ENCODE measurements around the gene ANAPC2. TPM values are rescaled to one million over a fixed set of nuclear protein-coding genes. Genes with fewer than 3 reads are reported as not detected.
A peak's percentile ranks its signal among the peaks of the same experiment; 100 is the strongest.

Gene ANAPC2
- total and polyA plus RNA-seq, 4 donors = 9.3 to 32.6 (median 19.6) TPM

DNA sequence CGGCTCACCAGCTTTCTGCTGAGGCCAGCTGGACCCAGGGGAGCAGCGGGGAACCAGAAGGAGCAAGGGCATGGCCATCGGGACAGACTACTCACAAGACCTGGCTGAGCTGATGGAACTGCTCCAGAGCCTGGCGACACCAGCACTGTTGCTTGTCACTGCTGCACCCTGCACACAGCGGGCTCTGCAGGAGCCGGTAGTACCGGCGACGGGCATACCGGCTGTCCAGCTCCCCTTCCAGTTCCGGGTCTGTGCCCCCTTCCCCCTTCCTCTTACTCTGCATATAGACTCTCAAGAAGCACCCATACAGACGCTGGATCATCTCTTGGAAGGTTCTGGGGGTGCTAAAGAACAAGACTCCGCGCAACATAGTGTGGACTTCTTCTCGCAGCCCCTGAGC lies 974 bp downstream of the ANAPC2 start:
- DNase-seq (ENCODE audit: low spot score) = no peak
- Histone ChIP-seq H3K36me3 (ENCODE audit: control insufficient read depth in 4 of 4, insufficient read depth in 3 of 4, low read depth in 1 of 4, low read length in 3 of 4) (peaks cover 9 to 51% (median 16%) of the 10 kb centered on the region in 4 donors), H3K9me3 (ENCODE audit: control insufficient read depth in 4 of 4, low read length in 3 of 4) (no peaks in the 10 kb centered on the region), H3K9ac (ENCODE audit: low read depth in 1 of 2, low read length in 2 of 2) (peak overlapping the region in 1 of 2 donors; percentile 76), H3K27ac (ENCODE audit: low read depth in 1 of 2, low read length in 2 of 2) (no peak overlapping the region), H3K4me3 (ENCODE audit: low read depth in 1 of 3, low read length in 3 of 3) (peak overlapping the region; percentile 74 to 92 (median 86)), H3K27me3 (ENCODE audit: control insufficient read depth in 4 of 4, insufficient read depth in 4 of 4, low read length in 3 of 4) (no peaks in the 10 kb centered on the region), H3K4me1 (ENCODE audit: control insufficient read depth in 4 of 4, insufficient read depth in 4 of 4, low read length in 3 of 4) (peaks cover 19 to 50% (median 40%) of the 10 kb centered on the region in 4 donors)
- WGBS = 81% methylated on average over 15 of the region's 15 CpGs
- TF ChIP-seq FOXA2 (IDR thresholded peaks at IDR 0.05) (no peak), CTCF (IDR thresholded peaks at IDR 0.05; ENCODE audit: low read depth, low read length, missing input control) (no peak), HNF4G (IDR thresholded peaks at IDR 0.05) (no peak)
- TF ChIP-seq, protein P1, sequence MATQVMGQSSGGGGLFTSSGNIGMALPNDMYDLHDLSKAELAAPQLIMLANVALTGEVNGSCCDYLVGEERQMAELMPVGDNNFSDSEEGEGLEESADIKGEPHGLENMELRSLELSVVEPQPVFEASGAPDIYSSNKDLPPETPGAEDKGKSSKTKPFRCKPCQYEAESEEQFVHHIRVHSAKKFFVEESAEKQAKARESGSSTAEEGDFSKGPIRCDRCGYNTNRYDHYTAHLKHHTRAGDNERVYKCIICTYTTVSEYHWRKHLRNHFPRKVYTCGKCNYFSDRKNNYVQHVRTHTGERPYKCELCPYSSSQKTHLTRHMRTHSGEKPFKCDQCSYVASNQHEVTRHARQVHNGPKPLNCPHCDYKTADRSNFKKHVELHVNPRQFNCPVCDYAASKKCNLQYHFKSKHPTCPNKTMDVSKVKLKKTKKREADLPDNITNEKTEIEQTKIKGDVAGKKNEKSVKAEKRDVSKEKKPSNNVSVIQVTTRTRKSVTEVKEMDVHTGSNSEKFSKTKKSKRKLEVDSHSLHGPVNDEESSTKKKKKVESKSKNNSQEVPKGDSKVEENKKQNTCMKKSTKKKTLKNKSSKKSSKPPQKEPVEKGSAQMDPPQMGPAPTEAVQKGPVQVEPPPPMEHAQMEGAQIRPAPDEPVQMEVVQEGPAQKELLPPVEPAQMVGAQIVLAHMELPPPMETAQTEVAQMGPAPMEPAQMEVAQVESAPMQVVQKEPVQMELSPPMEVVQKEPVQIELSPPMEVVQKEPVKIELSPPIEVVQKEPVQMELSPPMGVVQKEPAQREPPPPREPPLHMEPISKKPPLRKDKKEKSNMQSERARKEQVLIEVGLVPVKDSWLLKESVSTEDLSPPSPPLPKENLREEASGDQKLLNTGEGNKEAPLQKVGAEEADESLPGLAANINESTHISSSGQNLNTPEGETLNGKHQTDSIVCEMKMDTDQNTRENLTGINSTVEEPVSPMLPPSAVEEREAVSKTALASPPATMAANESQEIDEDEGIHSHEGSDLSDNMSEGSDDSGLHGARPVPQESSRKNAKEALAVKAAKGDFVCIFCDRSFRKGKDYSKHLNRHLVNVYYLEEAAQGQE (IDR thresholded peaks at IDR 0.05) = no peak

GRCh38 chr9:137186385-137186784 lies 2.0 kb downstream of the ANAPC2 start:
- H3K9me3 ChIP-seq (ENCODE audit: control insufficient read depth in 4 of 4, low read length in 3 of 4) = no peaks in the 10 kb centered on the region
- H3K4me3 ChIP-seq (ENCODE audit: low read depth in 1 of 3, low read length in 3 of 3) = no peak overlapping the region
- H3K4me1 ChIP-seq (ENCODE audit: control insufficient read depth in 4 of 4, insufficient read depth in 4 of 4, low read length in 3 of 4) = peaks cover 19 to 48% (median 40%) of the 10 kb centered on the region in 4 donors
- no peaks in the 10 kb centered on the region for H3K27me3 ChIP-seq (ENCODE audit: control insufficient read depth in 4 of 4, insufficient read depth in 4 of 4, low read length in 3 of 4)
- no peak overlapping the region for H3K27ac ChIP-seq (ENCODE audit: low read depth in 1 of 2, low read length in 2 of 2)
- WGBS = 54% methylated on average over 6 of the region's 6 CpGs
- TF ChIP-seq FOXA2 (IDR thresholded peaks at IDR 0.05) = no peak
- no peak for TF ChIP-seq RXRA (IDR thresholded peaks at IDR 0.05)
- TF ChIP-seq NR2F2 (IDR thresholded peaks at IDR 0.05) = no peak
- TF ChIP-seq, protein P1 (IDR thresholded peaks at IDR 0.05) = no peak
- no peak for TF ChIP-seq FOXA1 (IDR thresholded peaks at IDR 0.05)
- TF ChIP-seq CTCF (IDR thresholded peaks at IDR 0.05; ENCODE audit: low read depth, low read length, missing input control) = no peak
- no peak for TF ChIP-seq TAF1 (conservative IDR thresholded peaks at IDR 0.05)
- no peak for TF ChIP-seq GABPA (IDR thresholded peaks at IDR 0.05 in 1 of 2, conservative IDR thresholded peaks at IDR 0.05 in 1 of 2)
- TF ChIP-seq HNF4G (IDR thresholded peaks at IDR 0.05) = no peak
- TF ChIP-seq JUND (IDR thresholded peaks at IDR 0.05) = no peak
- no peak for TF ChIP-seq HNF4A (conservative IDR thresholded peaks at IDR 0.05)
- TF ChIP-seq RAD21 (IDR thresholded peaks at IDR 0.05) = no peak
- no peak for TF ChIP-seq ZBTB33 (IDR thresholded peaks at IDR 0.05)
- no peak for TF ChIP-seq MAX (IDR thresholded peaks at IDR 0.05)
- no peak for TF ChIP-seq SP1 (IDR thresholded peaks at IDR 0.05)
- peaks cover 11 to 49% (median 17%) of the 10 kb centered on the region in 4 donors for H3K36me3 ChIP-seq (ENCODE audit: control insufficient read depth in 4 of 4, insufficient read depth in 3 of 4, low read depth in 1 of 4, low read length in 3 of 4)
- no peak for DNase-seq (ENCODE audit: low spot score)
- no peak overlapping the region for H3K9ac ChIP-seq (ENCODE audit: low read depth in 1 of 2, low read length in 2 of 2)
